Activated CD4-positive, alpha-beta T cell treated with anti-CD3 and anti-CD28 coated beads, Interleukin-2, Interleukin-4, amounts not matched to agents 100 ng/mL and 50 ng/mL, durations not matched to agents 16 hours and 8 hours (primary cell): Measurements from ENCODE around the gene ZNF14.
"Not testable (repeated sequence)": the region's sequence is repeated elsewhere in the genome, so short reads cannot be mapped to it uniquely, and the experiment has no call there.

Experiments used
- DNase-seq: peaks from one replicate; pipeline ENCODE4 v3.0.0-alpha.2; 2020; ENCODE audit warnings: low spot score

ZNF14 gene

GRCh38 chr19:19746286-19747213 lies 13.6 kb upstream of the ZNF14 start:
- no peak for DNase-seq

GRCh38 chr19:19745496-19746285 lies 12.8 kb upstream of the ZNF14 start:
- DNase-seq: no peak

- DNase-seq: no peak
Observed at GRCh38 chr19:19744641-19745040, 11.7 kb upstream of the ZNF14 start.

GRCh38 chr19:19743921-19744320 lies 11.0 kb upstream of the ZNF14 start:
- DNase-seq: not testable (repeated sequence)

GRCh38 chr19:19743176-19743575 lies 10.3 kb upstream of the ZNF14 start:
- DNase-seq: no peak

- no peak for DNase-seq
Observed at GRCh38 chr19:19742773-19743172, 9.9 kb upstream of the ZNF14 start.

GRCh38 chr19:19741184-19741583 lies 8.3 kb upstream of the ZNF14 start:
- no peak for DNase-seq

GRCh38 chr19:19740755-19741154 lies 7.8 kb upstream of the ZNF14 start:
- no peak for DNase-seq

GRCh38 chr19:19738564-19738963 lies 5.7 kb upstream of the ZNF14 start:
- DNase-seq: no peak

GRCh38 chr19:19737559-19738332 lies 4.8 kb upstream of the ZNF14 start:
- no peak for DNase-seq

- DNase-seq: no peak
Observed at GRCh38 chr19:19721896-19722295, 11.0 kb downstream of the ZNF14 start.

- DNase-seq: no peak
Observed at GRCh38 chr19:19719798-19720197, 13.1 kb downstream of the ZNF14 start.

GRCh38 chr19:19711934-19712828 lies 20.7 kb downstream of the ZNF14 start:
- DNase-seq: no peak

- no peak for DNase-seq
Observed at GRCh38 chr19:19711306-19711933, 21.5 kb downstream of the ZNF14 start.

GRCh38 chr19:19710506-19710905 lies 22.4 kb downstream of the ZNF14 start:
- DNase-seq: no peak

GRCh38 chr19:19704836-19705235 lies 28.1 kb downstream of the ZNF14 start:
- DNase-seq: no peak

- not testable (repeated sequence) for DNase-seq
Observed at GRCh38 chr19:19700493-19700892, 32.4 kb downstream of the ZNF14 start.

GRCh38 chr19:19697589-19697988 lies 35.3 kb downstream of the ZNF14 start:
- DNase-seq: no peak

- DNase-seq: no peak
Observed at GRCh38 chr19:19696386-19696785, 36.5 kb downstream of the ZNF14 start.

GRCh38 chr19:19691683-19692082 lies 41.2 kb downstream of the ZNF14 start:
- no peak for DNase-seq

- DNase-seq: not testable (repeated sequence)
Observed at GRCh38 chr19:19689023-19689422, 43.9 kb downstream of the ZNF14 start.
